CD4-positive, alpha-beta T cell (primary cell): ENCODE data around the gene PRKN. TPM values are rescaled to one million over a fixed set of nuclear protein-coding genes. Genes with fewer than 3 reads are reported as not detected.

Experiments used
- ATAC-seq: fragments of 200-7000 bp; cut with Tn5 transposase; one replicate; pipeline ENCODE4 v1.10.0; 2022; ENCODE audit warnings: mild to moderate bottlenecking; ENCODE audit not compliant: poor library complexity
- CTCF ChIA-PET: fragments of 350-600 bp; sonication (Branson Sonifier 250); formaldehyde crosslinking; loops from one replicate; lab custom pipeline; 2021; ENCODE audit warnings: antibody characterized with exemption, inconsistent platforms; lab: Charles Lee
- POLR2A ChIA-PET: fragments of 350-600 bp; sonication (Branson Sonifier 250); formaldehyde crosslinking; loops from one replicate; lab custom pipeline; 2021; ENCODE audit warnings: antibody characterized with exemption, inconsistent platforms; lab: Charles Lee
- DNase-seq, 14 experiments: peaks; one replicate each; pipeline ENCODE4 v3.0.0-alpha.2; 2013 to 2020; ENCODE audit warnings: mixed read lengths in 2 of 14
- H3K27ac ChIP-seq, 2 donors: one replicate each; pipeline versions ENCODE4 v1.5.1 to v1.7.0; 2013; ENCODE audit warnings: low read length in 2 of 2, low read depth in 1 of 2, mild to moderate bottlenecking in 1 of 2
- H3K27me3 ChIP-seq, 2 experiments: 1 replicate in 1 of 2; 2 replicates in 1 of 2; pipeline versions ENCODE4 v1.6.1 to v1.7.0; 2013; ENCODE audit warnings: low read length in 2 of 2, control low read depth in 1 of 2, mild to moderate bottlenecking in 1 of 2, moderate library complexity in 1 of 2; ENCODE audit not compliant: insufficient read depth in 2 of 2, control insufficient read depth in 1 of 2
- H3K36me3 ChIP-seq: one replicate; pipeline ENCODE4 v1.6.1; 2013; ENCODE audit warnings: low read length, control low read depth; ENCODE audit not compliant: insufficient read depth
- H3K4me1 ChIP-seq: one replicate; pipeline ENCODE4 v1.6.1; 2013; ENCODE audit warnings: low read length, control low read depth; ENCODE audit not compliant: insufficient read depth
- H3K4me3 ChIP-seq: one replicate; pipeline ENCODE4 v1.5.1; 2013; ENCODE audit warnings: mild to moderate bottlenecking, low read length, moderate library complexity
- H3K9me3 ChIP-seq, 2 experiments: 1 replicate in 1 of 2; 2 replicates in 1 of 2; pipeline versions ENCODE4 v1.6.1 to v1.7.0; 2013; ENCODE audit warnings: low read length in 2 of 2, mild to moderate bottlenecking in 2 of 2, control low read depth in 1 of 2, moderate library complexity in 1 of 2; ENCODE audit not compliant: control insufficient read depth in 1 of 2, insufficient read depth in 1 of 2
- H3K27ac Mint-ChIP-seq: one replicate; pipeline ENCODE4 v1.8.0; 2020; ENCODE audit warnings: mixed read lengths
- H3K27me3 Mint-ChIP-seq: one replicate; pipeline ENCODE4 v1.8.0; 2021; ENCODE audit warnings: mixed read lengths
- H3K36me3 Mint-ChIP-seq: one replicate; pipeline ENCODE4 v1.8.0; 2021; ENCODE audit warnings: low read depth, mixed read lengths
- H3K4me1 Mint-ChIP-seq: one replicate; pipeline ENCODE4 v1.8.0; 2021; ENCODE audit warnings: low read depth, mixed read lengths
- H3K4me3 Mint-ChIP-seq: one replicate; pipeline ENCODE4 v1.8.0; 2020; ENCODE audit warnings: mild to moderate bottlenecking, mixed read lengths
- H3K9me3 Mint-ChIP-seq: one replicate; pipeline ENCODE4 v1.8.0; 2020; ENCODE audit warnings: mixed read lengths
- CTCF ChIP-seq: fragments of 200-600 bp; IDR thresholded peaks from one replicate; pipeline ENCODE4 v1.8.0; 2022; ENCODE audit warnings: antibody characterized with exemption, mild to moderate bottlenecking
- intact Hi-C, 2 experiments: fragments of 100-400 bp; cut with DNase I in 1 of 2; cut with micrococcal nuclease in 1 of 2; formaldehyde crosslinking; loops; one replicate each; pipeline versions ENCODE4 v1.15.1 to v1.9.0; 2023 to 2025; cut with DNase I, micrococcal nuclease
- total RNA-seq, 174 experiments: library from RNA in 2 of 174; stranded (reverse) in 2 of 174; gene quantifications; one replicate each; pipeline ENCODE4 v1.2.3 and lab custom pipeline; 2021 to 2026

Gene PRKN
- total RNA-seq, 2 experiments from 2014 or later: 5.2 to 5.4 TPM

DNA sequence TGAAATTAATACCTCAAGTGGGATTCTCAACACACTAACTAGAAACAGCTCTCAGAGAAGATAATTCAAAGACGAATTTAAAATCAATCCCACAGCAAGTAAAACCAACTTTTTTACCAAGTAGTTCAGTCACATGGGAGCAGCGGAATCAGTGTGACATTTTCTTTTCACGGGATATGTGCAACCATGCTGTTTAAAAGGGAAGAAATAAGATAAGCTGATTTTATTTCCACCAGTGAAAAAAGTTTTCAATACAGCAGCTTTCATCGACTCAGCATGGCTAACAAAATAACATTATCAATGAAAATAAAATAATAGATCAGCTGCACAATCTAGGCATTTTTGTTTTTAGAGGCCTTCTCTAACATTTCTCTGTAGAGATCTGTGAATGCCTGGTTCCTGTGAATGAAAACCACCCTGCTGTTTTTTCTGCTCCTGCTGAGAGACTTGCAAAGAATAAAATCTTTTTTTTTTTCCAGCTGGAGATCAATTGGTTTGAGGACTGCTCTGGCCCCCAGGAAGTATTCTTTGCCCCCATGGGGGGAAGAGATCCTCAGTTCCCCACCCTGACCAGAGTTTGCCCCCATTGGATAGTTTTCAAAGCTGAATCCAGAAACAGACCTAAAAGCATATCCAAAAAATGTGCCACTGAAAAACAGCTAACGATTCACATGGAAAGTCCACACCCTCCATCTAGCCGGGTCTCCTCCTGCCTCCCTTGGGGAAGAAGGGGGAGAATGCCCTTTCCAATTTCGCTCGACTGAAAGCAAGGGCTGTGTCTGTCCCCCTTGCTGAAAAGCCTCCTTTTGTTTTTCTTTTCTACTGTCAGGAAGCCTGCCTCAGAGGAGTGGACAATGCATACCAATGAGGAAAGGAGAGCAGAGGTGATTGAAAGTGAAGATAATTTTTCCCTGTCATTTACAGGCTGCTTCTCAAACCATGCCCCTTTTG is 317.6 kb downstream of the PRKN start:
- Mint-ChIP-seq H3K27me3 (no peaks in the 10 kb centered on the region), H3K9me3 (peaks cover 7% of the 10 kb centered on the region), H3K4me1 (no peaks in the 10 kb centered on the region), H3K27ac (no peak overlapping the region), H3K4me3 (no peak overlapping the region), H3K36me3 (peaks cover 1% of the 10 kb centered on the region)
- DNase-seq (no peak), ATAC-seq (no peak)
- CTCF ChIA-PET: no interaction called here
- Histone ChIP-seq H3K27ac (no peak overlapping the region), H3K4me3 (no peak overlapping the region), H3K9me3 (peaks cover 0 to 3% of the 10 kb centered on the region in 2 experiments), H3K36me3 (no peaks in the 10 kb centered on the region), H3K4me1 (no peaks in the 10 kb centered on the region), H3K27me3 (no peaks in the 10 kb centered on the region)
- intact Hi-C loops: no loop called here
- POLR2A ChIA-PET: no interaction called here
- no peak for TF ChIP-seq CTCF

DNA sequence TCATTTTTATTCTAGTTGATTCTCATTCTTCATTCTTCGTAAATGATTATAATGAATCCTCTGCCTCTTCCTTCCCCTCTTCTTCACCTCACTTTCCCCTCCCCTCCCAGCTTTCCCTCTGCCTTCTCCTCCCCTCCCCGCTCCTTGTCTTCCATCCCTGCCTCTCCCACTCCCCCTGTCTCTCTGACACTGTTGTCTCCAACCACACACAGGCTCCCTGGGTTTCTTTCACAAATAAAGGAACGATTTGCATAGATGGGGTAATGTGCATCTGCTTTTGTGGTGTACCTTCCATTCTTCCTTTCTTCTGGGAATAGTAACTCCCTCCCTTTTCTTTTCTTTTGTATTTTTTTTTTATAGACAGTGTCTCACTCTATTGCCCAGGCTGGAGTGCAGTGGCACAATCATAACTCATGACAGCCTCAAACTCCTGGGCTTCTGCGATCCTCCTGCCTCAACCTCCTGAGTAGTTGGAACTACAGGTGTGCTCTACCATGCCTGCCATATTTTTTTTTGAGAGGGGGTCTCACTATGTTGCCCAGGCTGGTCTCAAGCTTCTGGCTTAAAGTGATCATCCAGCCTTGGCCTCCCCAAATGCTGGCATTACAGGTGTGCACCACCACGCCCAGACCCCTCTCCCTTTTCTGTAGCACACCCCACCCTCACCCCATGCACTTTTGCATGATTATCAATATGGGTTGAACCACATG is 318.6 kb downstream of the PRKN start:
- no peak overlapping the region for H3K27ac ChIP-seq
- no peak overlapping the region for H3K27ac Mint-ChIP-seq
- H3K9me3 ChIP-seq: peaks cover 0 to 3% of the 10 kb centered on the region in 2 experiments
- TF ChIP-seq CTCF: no peak
- H3K4me1 ChIP-seq: no peaks in the 10 kb centered on the region
- H3K27me3 Mint-ChIP-seq: no peaks in the 10 kb centered on the region
- no peak overlapping the region for H3K4me3 ChIP-seq
- ChIA-PET CTCF (no interaction called here), POLR2A (no interaction called here)
- intact Hi-C loops: no loop called here
- peaks cover 5% of the 10 kb centered on the region for H3K36me3 Mint-ChIP-seq
- ATAC-seq (no peak), DNase-seq (no peak)
- H3K9me3 Mint-ChIP-seq: peaks cover 9% of the 10 kb centered on the region
- no peak overlapping the region for H3K4me3 Mint-ChIP-seq
- no peaks in the 10 kb centered on the region for H3K4me1 Mint-ChIP-seq
- H3K36me3 ChIP-seq: no peaks in the 10 kb centered on the region
- H3K27me3 ChIP-seq: no peaks in the 10 kb centered on the region

DNA sequence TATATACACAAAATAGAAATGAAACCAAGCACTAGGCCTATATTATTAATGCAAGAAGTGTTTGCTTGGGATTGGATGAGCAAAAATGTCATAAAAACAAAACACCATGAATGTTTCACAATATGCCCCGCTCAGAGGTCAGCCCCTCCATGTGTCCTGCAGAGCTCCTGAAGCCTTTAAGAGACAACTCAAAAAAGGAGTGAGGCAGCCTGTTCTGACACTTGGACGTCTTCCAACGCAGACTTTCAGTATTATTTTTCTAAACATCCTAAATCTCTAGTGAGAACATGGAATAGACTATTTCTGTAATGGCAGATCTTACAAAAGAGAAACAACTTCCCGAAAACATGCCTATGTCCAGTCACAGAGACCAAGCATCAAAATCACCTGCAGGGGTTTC is 322.6 kb downstream of the PRKN start:
- Histone ChIP-seq H3K27ac (no peak overlapping the region), H3K4me3 (no peak overlapping the region), H3K9me3 (no peaks in the 10 kb centered on the region), H3K4me1 (no peaks in the 10 kb centered on the region), H3K27me3 (no peaks in the 10 kb centered on the region), H3K36me3 (no peaks in the 10 kb centered on the region)
- Mint-ChIP-seq H3K4me1 (no peaks in the 10 kb centered on the region), H3K4me3 (no peak overlapping the region), H3K9me3 (peaks cover 9% of the 10 kb centered on the region), H3K36me3 (peaks cover 5% of the 10 kb centered on the region), H3K27ac (no peak overlapping the region), H3K27me3 (no peaks in the 10 kb centered on the region)
- CTCF ChIA-PET: no interaction called here
- intact Hi-C loops: no loop called here
- POLR2A ChIA-PET: no interaction called here
- DNase-seq: no peak
- no peak for TF ChIP-seq CTCF
- ATAC-seq: no peak
